OCI-LY3 (cell line): ENCODE data around the gene ASTN2.

Experiments used
- H2AFZ ChIP-seq: fragments of 200-600, 300-600 bp; shearing (Covaris generic); 2 replicates; pipeline ENCODE4 v1.6.0; 2014; ENCODE audit warnings: antibody characterized with exemption, low read depth, low read length
- H3K27ac ChIP-seq: fragments of 200-600, 300-600 bp; sonication (generic); 2 replicates; pipeline ENCODE4 v1.5.1; 2014; ENCODE audit warnings: mild to moderate bottlenecking, low read length, moderate library complexity, mixed read lengths
- H3K27me3 ChIP-seq: fragments of 200-600, 300-600 bp; sonication (generic); 2 replicates; pipeline ENCODE4 v1.6.1; 2014; ENCODE audit warnings: low read depth, low read length, mixed read lengths
- H3K36me3 ChIP-seq: fragments of 200-600, 300-600 bp; sonication (generic); replicated peaks from 2 replicates; pipeline ENCODE3; 2014; ENCODE audit warnings: low read depth, low read length, mixed read lengths
- H3K4me1 ChIP-seq: fragments of 300-600, 200-600 bp; sonication (generic); 2 replicates; pipeline ENCODE4 v1.6.1; 2014; ENCODE audit warnings: low read length, mixed read lengths
- H3K4me2 ChIP-seq: fragments of 200-600, 300-600 bp; sonication (generic); 2 replicates; pipeline ENCODE4 v1.6.1; 2014; ENCODE audit warnings: low read length, mixed read lengths
- H3K4me3 ChIP-seq: fragments of 300-600, 200-600 bp; sonication (generic); 2 replicates; pipeline ENCODE4 v1.5.1; 2014; ENCODE audit warnings: antibody characterized with exemption, mild to moderate bottlenecking, low read length, moderate library complexity
- H3K79me2 ChIP-seq: fragments of 300-600, 200-600 bp; shearing (Covaris generic); 2 replicates; pipeline ENCODE4 v1.6.1; 2014; ENCODE audit warnings: mild to moderate bottlenecking, low read length, mixed read lengths
- H3K9ac ChIP-seq: fragments of 300-600, 200-600 bp; shearing (Covaris generic); 2 replicates; pipeline ENCODE4 v1.6.0; 2014; ENCODE audit warnings: mild to moderate bottlenecking, low read length, moderate library complexity
- H3K9me3 ChIP-seq: fragments of 200-600, 300-600 bp; shearing (Covaris generic); 2 replicates; pipeline ENCODE4 v1.6.1; 2014; ENCODE audit warnings: low read length, mixed read lengths; ENCODE audit not compliant: insufficient read depth
- H4K20me1 ChIP-seq: fragments of 200-600, 300-600 bp; sonication (generic); 2 replicates; pipeline ENCODE4 v1.6.1; 2016; ENCODE audit warnings: low read length, mixed read lengths; ENCODE audit not compliant: insufficient read depth
- EZH2phosphoT487 ChIP-seq: fragments of 200-600 bp; shearing (Covaris generic); IDR thresholded peaks from 2 replicates; pipeline ENCODE4 v1.6.1; 2018; ENCODE audit warnings: antibody characterized with exemption, mixed run types, low read depth
- TF ChIP-seq, protein P1 (sequence below): fragments of 200-600, 300-600 bp; sonication (generic); IDR thresholded peaks from 2 replicates; pipeline ENCODE4 v1.5.1; 2014; ENCODE audit warnings: antibody characterized with exemption, low read length, low read depth

The ASTN2 gene

GRCh38 chr9:117413346-117414219 is 1.3 kb downstream of the ASTN2 start:
- H3K27me3 ChIP-seq, result no peaks in the 10 kb centered on the region
- H3K79me2 ChIP-seq, result no peaks in the 10 kb centered on the region
- no peak overlapping the region for H3K9ac ChIP-seq
- H3K9me3 ChIP-seq, result no peaks in the 10 kb centered on the region
- H4K20me1 ChIP-seq, result no peaks in the 10 kb centered on the region
- no peak overlapping the region for H3K27ac ChIP-seq
- no peak overlapping the region for H3K4me3 ChIP-seq
- H3K4me2 ChIP-seq, result no peak overlapping the region
- TF ChIP-seq, protein P1, sequence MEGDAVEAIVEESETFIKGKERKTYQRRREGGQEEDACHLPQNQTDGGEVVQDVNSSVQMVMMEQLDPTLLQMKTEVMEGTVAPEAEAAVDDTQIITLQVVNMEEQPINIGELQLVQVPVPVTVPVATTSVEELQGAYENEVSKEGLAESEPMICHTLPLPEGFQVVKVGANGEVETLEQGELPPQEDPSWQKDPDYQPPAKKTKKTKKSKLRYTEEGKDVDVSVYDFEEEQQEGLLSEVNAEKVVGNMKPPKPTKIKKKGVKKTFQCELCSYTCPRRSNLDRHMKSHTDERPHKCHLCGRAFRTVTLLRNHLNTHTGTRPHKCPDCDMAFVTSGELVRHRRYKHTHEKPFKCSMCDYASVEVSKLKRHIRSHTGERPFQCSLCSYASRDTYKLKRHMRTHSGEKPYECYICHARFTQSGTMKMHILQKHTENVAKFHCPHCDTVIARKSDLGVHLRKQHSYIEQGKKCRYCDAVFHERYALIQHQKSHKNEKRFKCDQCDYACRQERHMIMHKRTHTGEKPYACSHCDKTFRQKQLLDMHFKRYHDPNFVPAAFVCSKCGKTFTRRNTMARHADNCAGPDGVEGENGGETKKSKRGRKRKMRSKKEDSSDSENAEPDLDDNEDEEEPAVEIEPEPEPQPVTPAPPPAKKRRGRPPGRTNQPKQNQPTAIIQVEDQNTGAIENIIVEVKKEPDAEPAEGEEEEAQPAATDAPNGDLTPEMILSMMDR, result no peak
- no peak for TF ChIP-seq EZH2phosphoT487
- no peak overlapping the region for H2AFZ ChIP-seq
- no peaks in the 10 kb centered on the region for H3K4me1 ChIP-seq
- no peaks in the 10 kb centered on the region for H3K36me3 ChIP-seq

DNA sequence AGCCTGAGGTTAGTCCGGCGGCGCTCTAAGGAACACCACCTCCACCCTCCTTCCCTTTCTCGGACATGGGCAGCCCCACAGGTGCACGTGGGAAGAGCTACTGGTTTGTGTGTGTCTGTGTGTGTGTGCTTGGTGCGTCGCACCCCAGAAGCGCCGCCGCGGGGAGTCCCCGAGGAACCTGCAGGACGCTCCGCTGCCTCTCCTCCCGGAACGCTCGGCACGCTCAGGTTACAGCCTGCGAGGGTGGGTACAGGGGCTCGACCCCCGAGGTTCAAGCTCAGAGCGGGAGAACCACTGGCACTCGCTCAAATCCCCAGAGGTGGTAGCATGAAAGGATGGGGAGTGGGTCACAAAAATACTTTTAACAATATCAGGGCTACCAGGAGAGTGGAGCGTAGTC is 2.0 kb downstream of the ASTN2 start:
- H3K27ac ChIP-seq, result no peak overlapping the region
- H3K27me3 ChIP-seq, result no peaks in the 10 kb centered on the region

GRCh38 chr9:117412006-117412715 is 2.7 kb downstream of the ASTN2 start:
- Histone ChIP-seq H3K4me1 (no peaks in the 10 kb centered on the region), H3K4me2 (no peak overlapping the region), H3K4me3 (no peak overlapping the region), H3K9me3 (no peaks in the 10 kb centered on the region), H4K20me1 (no peaks in the 10 kb centered on the region), H3K9ac (no peak overlapping the region), H3K27me3 (0 out of 2 replicates have a peak, but pooled peaks cover 2% of the 10 kb centered on the region), H3K36me3 (no peaks in the 10 kb centered on the region), H2AFZ (no peak overlapping the region), H3K79me2 (no peaks in the 10 kb centered on the region), H3K27ac (no peak overlapping the region)
- TF ChIP-seq, protein P1, result no peak
- TF ChIP-seq EZH2phosphoT487, result no peak

More for the DNA sequence above, 2.0 kb downstream of the ASTN2 start:
- no peak overlapping the region for H3K4me2 ChIP-seq
- no peaks in the 10 kb centered on the region for H3K4me1 ChIP-seq
- TF ChIP-seq, protein P1, result no peak
- TF ChIP-seq EZH2phosphoT487, result no peak
- no peak overlapping the region for H2AFZ ChIP-seq
- H4K20me1 ChIP-seq, result no peaks in the 10 kb centered on the region
- no peaks in the 10 kb centered on the region for H3K9me3 ChIP-seq
- no peaks in the 10 kb centered on the region for H3K36me3 ChIP-seq
- no peak overlapping the region for H3K9ac ChIP-seq
- no peaks in the 10 kb centered on the region for H3K79me2 ChIP-seq
- no peak overlapping the region for H3K4me3 ChIP-seq

GRCh38 chr9:117411547-117411946 is 3.3 kb downstream of the ASTN2 start:
- Histone ChIP-seq H3K36me3 (no peaks in the 10 kb centered on the region), H3K9ac (no peak overlapping the region), H3K79me2 (no peaks in the 10 kb centered on the region), H4K20me1 (no peaks in the 10 kb centered on the region), H3K4me3 (no peak overlapping the region), H3K4me2 (no peak overlapping the region), H3K27me3 (0 out of 2 replicates have a peak, but pooled peaks cover 7% of the 10 kb centered on the region), H3K9me3 (no peaks in the 10 kb centered on the region), H2AFZ (no peak overlapping the region), H3K27ac (no peak overlapping the region), H3K4me1 (no peaks in the 10 kb centered on the region)
- no peak for TF ChIP-seq EZH2phosphoT487
- TF ChIP-seq, protein P1, result peak; percentile 56
